H1 (cell line): Measurements from ENCODE around the gene LCE2D. TPM values are rescaled to one million over a fixed set of nuclear protein-coding genes. Genes with fewer than 3 reads are reported as not detected.

ENCODE experiments used
- CTCF ChIA-PET: fragments of 300-600 bp; sonication (Branson Sonifier 250); formaldehyde crosslinking; loops from one replicate; lab custom pipeline; 2021; ENCODE audit not compliant: partially characterized antibody; lab: Charles Lee
- POLR2A ChIA-PET: fragments of 300-600 bp; sonication (Branson Sonifier 250); formaldehyde crosslinking; loops from one replicate; lab custom pipeline; 2021; ENCODE audit warnings: inconsistent platforms; ENCODE audit not compliant: partially characterized antibody; lab: Charles Lee
- DNase-seq, 2 experiments: peaks; one replicate each; pipeline versions ENCODE4 v3.0.0 to v3.0.0-alpha.2; 2010 to 2022; ENCODE audit warnings: low spot score in 2 of 2, low read depth in 1 of 2, mixed read lengths in 1 of 2
- FAIRE-seq: peaks from 2 replicates; lab custom pipeline; 2011; peaks lifted over from hg19 to GRCh38; lab: Jason Lieb, UNC
- H2AFZ ChIP-seq: 2 replicates; pipeline ENCODE4 v1.8.1; 2012; ENCODE audit warnings: low read length, inconsistent platforms
- H2AK5ac ChIP-seq: 2 replicates; pipeline ENCODE4 v1.6.1; 2013; ENCODE audit warnings: low read depth, low read length
- H2BK120ac ChIP-seq: replicated peaks from 2 replicates; pipeline ENCODE3; 2013; ENCODE audit warnings: low read depth, low read length, inconsistent platforms
- H2BK12ac ChIP-seq: 2 replicates; pipeline ENCODE4 v1.6.1; 2013; ENCODE audit warnings: low read depth, low read length
- H2BK15ac ChIP-seq: 2 replicates; pipeline ENCODE4 v1.6.1; 2013; ENCODE audit warnings: low read length
- H2BK20ac ChIP-seq: 2 replicates; pipeline ENCODE4 v1.6.1; 2013; ENCODE audit warnings: low read length
- H2BK5ac ChIP-seq: 2 replicates; pipeline ENCODE4 v1.6.1; 2013; ENCODE audit warnings: low read depth, low read length
- H3K14ac ChIP-seq: 2 replicates; pipeline ENCODE4 v1.6.1; 2013; ENCODE audit warnings: inconsistent platforms; ENCODE audit not compliant: insufficient read length
- H3K18ac ChIP-seq: 2 replicates; pipeline ENCODE4 v1.6.1; 2013; ENCODE audit warnings: low read length; ENCODE audit errors: extremely low read depth
- H3K23ac ChIP-seq: 2 replicates; pipeline ENCODE4 v1.6.1; 2013; ENCODE audit warnings: inconsistent platforms; ENCODE audit not compliant: insufficient read length
- H3K23me2 ChIP-seq: 2 replicates; pipeline ENCODE4 v1.6.1; 2013; ENCODE audit warnings: low read depth, low read length
- H3K27ac ChIP-seq: 2 replicates; pipeline ENCODE4 v1.6.1; 2011; ENCODE audit warnings: low read depth, low read length, inconsistent platforms
- H3K27me3 ChIP-seq, 4 experiments: replicated peaks in 1 of 4; 1 replicate in 1 of 4; 2 replicates in 3 of 4; pipeline versions ENCODE4 v1.6.1 to v1.8.1; 2011 to 2013; ENCODE audit warnings: low read length in 3 of 4, mild to moderate bottlenecking in 3 of 4, inconsistent platforms in 2 of 4, mixed read lengths in 2 of 4, moderate library complexity in 1 of 4; ENCODE audit not compliant: control insufficient read depth in 3 of 4, insufficient read depth in 3 of 4; ENCODE audit errors: extremely low read depth in 1 of 4
- H3K36me3 ChIP-seq, 4 experiments: 2 replicates each; pipeline versions ENCODE4 v1.6.1 to v1.8.1; 2011 to 2013; ENCODE audit warnings: mild to moderate bottlenecking in 4 of 4, low read length in 3 of 4, moderate library complexity in 2 of 4, control low read depth in 1 of 4, inconsistent platforms in 1 of 4; ENCODE audit not compliant: insufficient read depth in 4 of 4, control insufficient read depth in 2 of 4
- H3K4ac ChIP-seq: replicated peaks from 2 replicates; pipeline ENCODE3; 2013; ENCODE audit warnings: low read length, low read depth, mixed read lengths, inconsistent platforms; ENCODE audit not compliant: insufficient read length
- H3K4me1 ChIP-seq, 4 experiments: replicated peaks in 1 of 4; 1 replicate in 1 of 4; 2 replicates in 3 of 4; pipeline versions ENCODE4 v1.6.1 to v1.8.1; 2011 to 2013; ENCODE audit warnings: low read length in 3 of 4, inconsistent platforms in 2 of 4, mixed read lengths in 1 of 4; ENCODE audit not compliant: insufficient read depth in 4 of 4, control insufficient read depth in 3 of 4
- H3K4me2 ChIP-seq, 2 experiments: 2 replicates each; pipeline versions ENCODE4 v1.6.1 to v1.8.1; 2011 to 2013; ENCODE audit warnings: low read depth in 2 of 2, low read length in 2 of 2, control low read depth in 1 of 2, inconsistent platforms in 1 of 2, mild to moderate bottlenecking in 1 of 2; ENCODE audit not compliant: insufficient read depth in 1 of 2
- H3K4me3 ChIP-seq, 4 experiments: fragments of 200-600, 300-600 bp in 1 of 4; sonication (generic), shearing (Covaris generic), sonication (Bioruptor Twin) in 1 of 4; 2 replicates each; pipeline versions ENCODE4 v1.5.1 to v1.8.1; 2011 to 2016; ENCODE audit warnings: low read length in 4 of 4, low read depth in 3 of 4, control low read depth in 2 of 4, inconsistent platforms in 2 of 4, mild to moderate bottlenecking in 2 of 4, mixed read lengths in 1 of 4, moderate library complexity in 1 of 4; ENCODE audit not compliant: insufficient read depth in 2 of 4; ENCODE audit errors: extremely low read depth in 1 of 4
- H3K56ac ChIP-seq: replicated peaks from 2 replicates; pipeline ENCODE3; 2013; ENCODE audit warnings: low read depth, mild to moderate bottlenecking, mixed read lengths, low read length, inconsistent platforms; ENCODE audit not compliant: insufficient read length
- H3K79me1 ChIP-seq: 2 replicates; pipeline ENCODE4 v1.6.1; 2013; ENCODE audit warnings: low read depth, low read length, control low read depth
- H3K79me2 ChIP-seq, 2 experiments: 2 replicates each; pipeline versions ENCODE4 v1.6.1 to v1.8.1; 2012 to 2013; ENCODE audit warnings: low read length in 2 of 2, mild to moderate bottlenecking in 2 of 2, inconsistent platforms in 1 of 2; ENCODE audit not compliant: insufficient read depth in 2 of 2, control insufficient read depth in 1 of 2
- H3K9ac ChIP-seq, 4 experiments: replicated peaks in 1 of 4; 1 replicate in 1 of 4; 2 replicates in 3 of 4; pipeline versions ENCODE4 v1.6.1 to v1.8.1; 2011 to 2013; ENCODE audit warnings: low read depth in 3 of 4, low read length in 3 of 4, control low read depth in 2 of 4, mild to moderate bottlenecking in 2 of 4, moderate library complexity in 2 of 4, inconsistent platforms in 1 of 4; ENCODE audit errors: extremely low read depth in 1 of 4
- H3K9me3 ChIP-seq, 2 experiments: 2 replicates each; pipeline versions ENCODE4 v1.6.1 to v1.8.1; 2012 to 2013; ENCODE audit warnings: mild to moderate bottlenecking in 2 of 2, moderate library complexity in 2 of 2, control low read depth in 1 of 2, inconsistent platforms in 1 of 2, low read depth in 1 of 2, low read length in 1 of 2, mixed read lengths in 1 of 2; ENCODE audit not compliant: insufficient read depth in 2 of 2
- H4K20me1 ChIP-seq, 2 experiments: replicated peaks in 1 of 2; 2 replicates each; pipeline versions ENCODE3 to v1.8.1; 2011 to 2013; ENCODE audit warnings: inconsistent platforms in 2 of 2, low read length in 2 of 2, mild to moderate bottlenecking in 1 of 2; ENCODE audit not compliant: insufficient read depth in 2 of 2, control insufficient read depth in 1 of 2
- H4K5ac ChIP-seq: 2 replicates; pipeline ENCODE4 v1.6.1; 2013; ENCODE audit warnings: low read length, low read depth, mixed read lengths, inconsistent platforms; ENCODE audit not compliant: insufficient read length
- H4K8ac ChIP-seq: 2 replicates; pipeline ENCODE4 v1.8.0; 2013; ENCODE audit warnings: mild to moderate bottlenecking, moderate library complexity, low read length, inconsistent platforms; ENCODE audit not compliant: insufficient read depth; ENCODE audit errors: extremely low read depth
- H4K91ac ChIP-seq: replicated peaks from 2 replicates; pipeline ENCODE3; 2013; ENCODE audit warnings: low read length, mixed read lengths, inconsistent platforms; ENCODE audit not compliant: insufficient read length
- EZH2 ChIP-seq: fragments of 200-600 bp; sonication (generic); IDR thresholded peaks from 2 replicates; pipeline ENCODE4 v1.7.1; 2012; ENCODE audit warnings: low read depth, mild to moderate bottlenecking, moderate library complexity, low read length, inconsistent platforms; ENCODE audit not compliant: severe bottlenecking
- JUN ChIP-seq: IDR thresholded peaks from 2 replicates; pipeline ENCODE4 v1.6.1; 2011; ENCODE audit warnings: low read depth, mild to moderate bottlenecking, improper control_type of control experiment, low read length
- JUND ChIP-seq: IDR thresholded peaks from 2 replicates; pipeline ENCODE4 v1.6.1; 2011; ENCODE audit warnings: mild to moderate bottlenecking, improper control_type of control experiment, low read length
- KDM4A ChIP-seq: IDR thresholded peaks from one replicate; pipeline ENCODE4 v1.7.1; 2012; ENCODE audit warnings: low read depth, mild to moderate bottlenecking, moderate library complexity, low read length, inconsistent platforms; ENCODE audit not compliant: severe bottlenecking
- NRF1 ChIP-seq: IDR thresholded peaks from 2 replicates; pipeline ENCODE4 v1.6.1; 2011; ENCODE audit warnings: mild to moderate bottlenecking, low read depth, low read length, improper control_type of control experiment
- PHF8 ChIP-seq: fragments of 200-600 bp; sonication (generic); conservative IDR thresholded peaks from 2 replicates; pipeline ENCODE4 v1.7.1; 2012; ENCODE audit warnings: low read depth, mild to moderate bottlenecking, inconsistent platforms, low read length, moderate library complexity
- POLR2AphosphoS5 ChIP-seq: IDR thresholded peaks from 2 replicates; pipeline ENCODE4 v1.6.1; 2011; ENCODE audit warnings: low read depth, low read length
- RFX5 ChIP-seq: IDR thresholded peaks from 2 replicates; pipeline ENCODE4 v1.6.1; 2011; ENCODE audit warnings: low read depth, low read length, improper control_type of control experiment, borderline replicate concordance
- SRF ChIP-seq: IDR thresholded peaks from 2 replicates; pipeline ENCODE4 v1.6.1; 2011; ENCODE audit warnings: mild to moderate bottlenecking, low read depth, low read length, moderate library complexity
- WGBS, 2 experiments: shearing (Covaris generic) in 1 of 2; methylation state at CpG; one replicate each; pipeline versions ENCODE4 v1.1.6 to v1.1.7; 2013 to 2015; ENCODE audit warnings: low lambda C conversion rate in 2 of 2, mixed read lengths in 2 of 2, inconsistent platforms in 1 of 2, low coverage in 1 of 2, missing lambda C conversion rate in 1 of 2; ENCODE audit not compliant: insufficient replicate concordance in 2 of 2, insufficient coverage in 1 of 2, insufficient read length in 1 of 2; ENCODE audit errors: extremely low coverage in 1 of 2, missing lambda C conversion rate in 1 of 2; 5-methylcytosine and 5-hydroxymethylcytosine counted together
- polyA plus RNA-seq, 7 experiments: library from polyadenylated mRNA; depleted of rRNA in 3 of 7; stranded (reverse) in 5 of 7; unstranded in 2 of 7; fragments of >200 nt in 5 of 7; fragments of 200-250 nt in 2 of 7; gene quantifications; 1 replicate in 5 of 7; 2 replicates in 1 of 7; 4 replicates in 1 of 7; pipeline versions ENCODE4 v1.2.1 to v1.2.3, GENCODE V29; 2011 to 2013; ENCODE audit warnings: missing spikeins in 2 of 7, mixed read lengths in 2 of 7
- total RNA-seq: library from RNA; stranded (reverse); fragmentation: NEBNext Ultra II Directional; extraction: Animal tissue kit (Norgen Biotek cat#: 25700); gene quantifications from 2 replicates; pipeline ENCODE4 v1.2.1, GENCODE V29; 2021

Gene LCE2D
- total and polyA plus RNA-seq, 2 of the 8 experiments (the other 6 are each of a cell fraction or from before 2014, with no cell fraction given): not detected

DNA sequence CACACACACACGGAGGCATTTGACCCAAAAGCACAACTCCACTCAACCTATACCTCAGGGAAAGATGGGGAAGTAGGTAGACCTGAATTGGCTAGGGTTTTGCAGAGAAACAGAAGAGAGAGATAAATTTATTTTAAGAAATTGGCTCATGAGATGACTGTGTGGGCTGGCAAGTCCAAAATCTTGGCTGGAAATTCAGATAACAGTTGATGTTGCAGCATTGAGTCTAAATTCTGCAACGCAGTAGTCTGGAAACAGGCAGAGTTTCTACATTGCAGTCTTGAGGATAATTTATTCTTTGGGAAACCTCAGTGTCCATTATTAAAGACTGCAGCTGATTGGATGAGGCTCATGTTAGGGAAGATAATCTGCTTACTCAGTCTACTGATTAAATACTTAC is 18.4 kb downstream of the LCE2D start:
- CTCF ChIA-PET: interaction anchor here (0.6 kb wide), 1 partner anchor 189 kb away, joined by 3 read pairs; no protein-coding TSS in a partner anchor
- Histone ChIP-seq H3K4me3 (no peak overlapping the region), H4K91ac (no peak overlapping the region), H4K20me1 (no peaks in the 10 kb centered on the region), H3K56ac (no peak overlapping the region), H3K18ac (no peak overlapping the region), H3K9ac (no peak overlapping the region), H2BK15ac (no peak overlapping the region), H2BK20ac (no peak overlapping the region), H3K27me3 (no peaks in the 10 kb centered on the region), H3K9me3 (peaks cover 76 to 77% of the 10 kb centered on the region in 2 experiments), H3K36me3 (no peaks in the 10 kb centered on the region), H3K14ac (no peak overlapping the region), H3K79me1 (no peaks in the 10 kb centered on the region), H3K4me2 (no peak overlapping the region), H3K27ac (no peak overlapping the region), H2AFZ (no peak overlapping the region), H4K8ac (no peak overlapping the region), H2BK120ac (no peak overlapping the region), H2AK5ac (no peak overlapping the region), H4K5ac (no peak overlapping the region), H2BK5ac (no peak overlapping the region), H3K4ac (no peak overlapping the region), H3K23ac (no peak overlapping the region), H3K23me2 (no peaks in the 10 kb centered on the region), H3K4me1 (no peaks in the 10 kb centered on the region), H2BK12ac (no peak overlapping the region), H3K79me2 (no peaks in the 10 kb centered on the region)
- 69% methylated on average over 2 of the region's 2 CpGs; no CpG with 5 or more reads in 1 of the 2 experiments for WGBS, 2 experiments
- POLR2A ChIA-PET: no interaction called here
- TF ChIP-seq RFX5 (no peak), JUN (no peak), EZH2 (no peak), SRF (no peak), NRF1 (no peak), JUND (no peak), KDM4A (no peak), PHF8 (no peak), POLR2AphosphoS5 (no peak)
- DNase-seq (no peak), FAIRE-seq (no peak)
